ENCODE data around the gene R3HDML.
"Not testable (repeated sequence)": the region's sequence is repeated elsewhere in the genome, so short reads cannot be mapped to it uniquely, and the experiment has no call there.

The R3HDML gene

GRCh38 chr20:44328428-44328827 lies 8.4 kb upstream of the R3HDML start:
- no peak for DNase-seq

GRCh38 chr20:44331201-44331600 lies 5.6 kb upstream of the R3HDML start:
- no peak for DNase-seq

- DNase-seq, result no peak
These were observed 2.5 kb upstream of the R3HDML start for GRCh38 chr20:44334306-44334705.

- DNase-seq, result no peak
These were observed 2.1 kb upstream of the R3HDML start for GRCh38 chr20:44334709-44335108.

- DNase-seq, result no peak
These were observed 1.2 kb upstream of the R3HDML start for GRCh38 chr20:44335675-44336074.

- no peak for DNase-seq
These were observed 757 bp upstream of the R3HDML start for GRCh38 chr20:44336086-44336485.

GRCh38 chr20:44342248-44342647 lies 5.4 kb downstream of the R3HDML start:
- DNase-seq, result no peak

- DNase-seq, result no peak
These were observed 6.4 kb downstream of the R3HDML start for GRCh38 chr20:44343162-44343675.

GRCh38 chr20:44344723-44345122 lies 7.9 kb downstream of the R3HDML start:
- no peak for DNase-seq

GRCh38 chr20:44345147-44345546 lies 8.3 kb downstream of the R3HDML start:
- DNase-seq, result no peak

- not testable (repeated sequence) for DNase-seq
These were observed 9.1 kb downstream of the R3HDML start for GRCh38 chr20:44345941-44346340.

- DNase-seq, result no peak
These were observed 11.4 kb downstream of the R3HDML start for GRCh38 chr20:44348168-44348659.

GRCh38 chr20:44349349-44349748 lies 12.5 kb downstream of the R3HDML start:
- DNase-seq, result no peak

- no peak for DNase-seq
These were observed 13.7 kb downstream of the R3HDML start for GRCh38 chr20:44350567-44350966.

- peak; percentile 83 for DNase-seq
These were observed 18.2 kb downstream of the R3HDML start for GRCh38 chr20:44354979-44355497.

- peak; percentile 89 for DNase-seq
These were observed 18.9 kb downstream of the R3HDML start, which contains the start of gene HNF4A for GRCh38 chr20:44355498-44356352. HNF4A (plus strand) TSS chr20:44355699; CDS start chr20:44355805, 106 bp downstream.

- DNase-seq, result no peak
These were observed 19.5 kb downstream of the R3HDML start for GRCh38 chr20:44356353-44356723.

GRCh38 chr20:44357020-44357419 lies 20.2 kb downstream of the R3HDML start:
- no peak for DNase-seq

GRCh38 chr20:44357555-44358125 lies 20.8 kb downstream of the R3HDML start:
- DNase-seq, result no peak

GRCh38 chr20:44358776-44359175 lies 21.9 kb downstream of the R3HDML start:
- DNase-seq, result no peak

- DNase-seq, result no peak
These were observed 23.4 kb downstream of the R3HDML start for GRCh38 chr20:44360221-44360620.

GRCh38 chr20:44361021-44361420 lies 24.2 kb downstream of the R3HDML start:
- no peak for DNase-seq

GRCh38 chr20:44362466-44362940 lies 25.7 kb downstream of the R3HDML start:
- no peak for DNase-seq

- DNase-seq, result no peak
These were observed 27.2 kb downstream of the R3HDML start for GRCh38 chr20:44364068-44364467.
